DOHH2 (cell line): Measurements from ENCODE around the gene SH3TC2.

Source experiments
- EZH2phosphoT487 ChIP-seq: fragments of 200-600 bp; sonication (generic); IDR thresholded peaks from 2 replicates; pipeline ENCODE4 v1.6.1; 2017; ENCODE audit warnings: borderline replicate concordance, mild to moderate bottlenecking, antibody characterized with exemption, low read length, moderate library complexity, mixed read lengths
- TF ChIP-seq, protein P1 (sequence below): fragments of 200-600 bp; sonication (generic); IDR thresholded peaks from one replicate; pipeline ENCODE4 v1.5.1; 2014; ENCODE audit warnings: antibody characterized with exemption, mild to moderate bottlenecking, low read depth, low read length; ENCODE audit not compliant: poor library complexity, severe bottlenecking

DNA sequence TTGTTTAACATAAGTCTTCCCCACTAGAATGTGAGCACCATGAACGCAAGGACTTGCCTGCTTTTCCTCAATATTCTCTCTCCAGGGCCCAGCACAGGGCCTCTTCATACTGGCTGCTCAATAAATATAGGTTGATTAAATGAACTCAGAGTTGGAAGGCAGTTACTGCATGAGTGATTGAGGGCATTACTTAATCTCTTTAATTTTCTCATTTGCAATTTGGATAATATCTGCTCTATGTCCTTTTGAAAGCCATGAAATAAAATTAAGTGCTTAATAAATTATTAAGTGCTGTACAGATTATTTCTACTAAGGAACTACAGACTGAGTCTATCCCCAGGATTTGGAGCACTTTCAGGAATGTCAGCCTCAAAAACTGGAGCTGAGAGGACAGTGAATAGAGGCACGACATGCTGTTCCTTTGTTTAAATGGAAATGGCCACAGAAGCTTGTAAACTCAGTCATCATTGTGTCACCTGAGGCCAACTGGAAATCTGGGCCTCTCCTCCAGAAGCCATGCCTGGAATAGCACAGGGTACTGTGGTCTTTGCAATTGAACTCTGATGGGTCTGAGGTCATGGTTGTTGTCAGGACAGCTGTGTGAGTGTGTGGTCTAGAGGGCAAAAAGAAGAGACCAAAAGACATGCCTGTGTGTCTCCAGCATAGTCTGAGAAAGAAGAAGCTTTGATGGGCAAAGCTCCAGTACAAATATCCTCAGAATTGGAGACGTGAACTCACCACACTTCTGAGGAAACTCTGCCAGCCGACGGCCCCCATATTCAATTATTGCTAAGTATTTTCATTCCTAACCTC lies 86.1 kb downstream of the SH3TC2 start:
- TF ChIP-seq, protein P1, sequence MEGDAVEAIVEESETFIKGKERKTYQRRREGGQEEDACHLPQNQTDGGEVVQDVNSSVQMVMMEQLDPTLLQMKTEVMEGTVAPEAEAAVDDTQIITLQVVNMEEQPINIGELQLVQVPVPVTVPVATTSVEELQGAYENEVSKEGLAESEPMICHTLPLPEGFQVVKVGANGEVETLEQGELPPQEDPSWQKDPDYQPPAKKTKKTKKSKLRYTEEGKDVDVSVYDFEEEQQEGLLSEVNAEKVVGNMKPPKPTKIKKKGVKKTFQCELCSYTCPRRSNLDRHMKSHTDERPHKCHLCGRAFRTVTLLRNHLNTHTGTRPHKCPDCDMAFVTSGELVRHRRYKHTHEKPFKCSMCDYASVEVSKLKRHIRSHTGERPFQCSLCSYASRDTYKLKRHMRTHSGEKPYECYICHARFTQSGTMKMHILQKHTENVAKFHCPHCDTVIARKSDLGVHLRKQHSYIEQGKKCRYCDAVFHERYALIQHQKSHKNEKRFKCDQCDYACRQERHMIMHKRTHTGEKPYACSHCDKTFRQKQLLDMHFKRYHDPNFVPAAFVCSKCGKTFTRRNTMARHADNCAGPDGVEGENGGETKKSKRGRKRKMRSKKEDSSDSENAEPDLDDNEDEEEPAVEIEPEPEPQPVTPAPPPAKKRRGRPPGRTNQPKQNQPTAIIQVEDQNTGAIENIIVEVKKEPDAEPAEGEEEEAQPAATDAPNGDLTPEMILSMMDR: no peak
- no peak for TF ChIP-seq EZH2phosphoT487
